Small intestine (tissue), 7 donors: ENCODE data around the gene TANK. TPM values are rescaled to one million over a fixed set of nuclear protein-coding genes. Genes with fewer than 3 reads are reported as not detected.
"Not testable (repeated sequence)": the region's sequence is repeated elsewhere in the genome, so short reads cannot be mapped to it uniquely, and the experiment has no call there.

Experiments used
- DNase-seq, 2 donors: peaks; one replicate each; pipeline versions ENCODE4 v3.0.0 to v3.0.0-alpha.2; 2013
- FAIRE-seq: peaks from 2 replicates; lab custom pipeline; 2012; peaks lifted over from hg19 to GRCh38; lab: Jason Lieb, UNC
- H3K27ac ChIP-seq, 3 donors: one replicate each; pipeline ENCODE4 v1.5.1; 2013; ENCODE audit warnings: low read length in 2 of 3, mild to moderate bottlenecking in 2 of 3, control low read depth in 1 of 3, inconsistent platforms in 1 of 3, low read depth in 1 of 3, moderate library complexity in 1 of 3
- H3K27me3 ChIP-seq, 3 donors: one replicate each; pipeline ENCODE4 v1.6.1; 2013; ENCODE audit warnings: low read length in 3 of 3, inconsistent platforms in 1 of 3; ENCODE audit not compliant: control insufficient read depth in 3 of 3, insufficient read depth in 3 of 3
- H3K36me3 ChIP-seq, 3 donors: one replicate each; pipeline ENCODE4 v1.6.1; 2013; ENCODE audit warnings: low read length in 3 of 3, inconsistent platforms in 1 of 3, low read depth in 1 of 3, mild to moderate bottlenecking in 1 of 3, moderate library complexity in 1 of 3; ENCODE audit not compliant: control insufficient read depth in 3 of 3, insufficient read depth in 2 of 3
- H3K4me1 ChIP-seq, 3 donors: one replicate each; pipeline ENCODE4 v1.6.1; 2013; ENCODE audit warnings: low read length in 2 of 3, inconsistent platforms in 1 of 3, low read depth in 1 of 3, mild to moderate bottlenecking in 1 of 3, moderate library complexity in 1 of 3; ENCODE audit not compliant: control insufficient read depth in 3 of 3, insufficient read depth in 2 of 3
- H3K4me3 ChIP-seq, 3 donors: one replicate each; pipeline ENCODE4 v1.5.1; 2013; ENCODE audit warnings: low read length in 3 of 3, control low read depth in 1 of 3, inconsistent platforms in 1 of 3, low read depth in 1 of 3, mild to moderate bottlenecking in 1 of 3, moderate library complexity in 1 of 3
- H3K9me3 ChIP-seq, 2 donors: one replicate each; pipeline ENCODE4 v1.6.1; 2013; ENCODE audit warnings: low read depth in 1 of 2, low read length in 1 of 2; ENCODE audit not compliant: control insufficient read depth in 2 of 2, insufficient read depth in 1 of 2
- WGBS, 3 donors: extraction: QIAGEN DNeasy Blood & Tissue Kit; methylation state at CpG; one replicate each; pipeline ENCODE4 v1.1.7; 2013; 5-methylcytosine and 5-hydroxymethylcytosine counted together
- polyA plus RNA-seq, 4 donors: library from polyadenylated mRNA; stranded (reverse) in 3 of 4; unstranded in 1 of 4; fragments of 200-250 nt in 3 of 4; fragments of 120-200 nt in 1 of 4; gene quantifications; one replicate each; pipeline versions ENCODE4 v1.2.1 to v1.2.3, GENCODE V29; 2013
- donor health status: healthy with polysubstance abuse.
- donor health status: control.
- donor health status: control.
- donor health status: Bipolar disorder and iron deficiency.
- donor health status: healthy.

TANK gene
- polyA plus RNA-seq, 4 donors: 27.7 to 54.8 (median 37.1) TPM

- FAIRE-seq (no peak), DNase-seq (no peak)
- Histone ChIP-seq H3K36me3 (peaks cover 1 to 15% (median 9%) of the 10 kb centered on the region in 3 donors), H3K4me1 (no peaks in the 10 kb centered on the region), H3K4me3 (no peak overlapping the region), H3K27ac (no peak overlapping the region), H3K9me3 (no peaks in the 10 kb centered on the region), H3K27me3 (no peaks in the 10 kb centered on the region)
- WGBS, 3 donors: 54 to 73% (median 67%) methylated on average over 4 of the region's 4 CpGs
Observed at GRCh38 chr2:161178756-161179155, 18.5 kb downstream of the TANK start.

GRCh38 chr2:161190050-161190449 is 29.8 kb downstream of the TANK start:
- FAIRE-seq: no peak

GRCh38 chr2:161195602-161196001 is 35.4 kb downstream of the TANK start:
- WGBS, 3 donors: 99% methylated on average over 4 of the region's 4 CpGs
- H3K27ac ChIP-seq, H3K4me1 ChIP-seq, H3K4me3 ChIP-seq, FAIRE-seq, H3K9me3 ChIP-seq, DNase-seq, H3K27me3 ChIP-seq: not testable (repeated sequence)
- H3K36me3 ChIP-seq: peaks cover 0 to 13% (median 4%) of the 10 kb centered on the region in 3 donors

More at GRCh38 chr2:161190050-161190449, 29.8 kb downstream of the TANK start:
- Histone ChIP-seq H3K4me1 (no peaks in the 10 kb centered on the region), H3K36me3 (peaks cover 0 to 9% (median 5%) of the 10 kb centered on the region in 3 donors), H3K27ac (no peak overlapping the region), H3K4me3 (no peak overlapping the region), H3K27me3 (no peaks in the 10 kb centered on the region), H3K9me3 (no peaks in the 10 kb centered on the region)
- DNase-seq: no peak

GRCh38 chr2:161199912-161200701 is 39.9 kb downstream of the TANK start:
- peaks cover 0 to 4% (median 0%) of the 10 kb centered on the region in 3 donors for H3K4me1 ChIP-seq
- H3K4me3 ChIP-seq: no peak overlapping the region
- H3K36me3 ChIP-seq: peaks cover 0 to 14% (median 5%) of the 10 kb centered on the region in 3 donors
- no peak overlapping the region for H3K27ac ChIP-seq
- DNase-seq: no peak
- no peaks in the 10 kb centered on the region for H3K9me3 ChIP-seq
- no peaks in the 10 kb centered on the region for H3K27me3 ChIP-seq
- 79 to 92% (median 81%) methylated on average over 4 of the region's 4 CpGs for WGBS, 3 donors
- FAIRE-seq: no peak

GRCh38 chr2:161204846-161205245 is 44.6 kb downstream of the TANK start:
- Histone ChIP-seq H3K36me3 (peaks cover 0 to 6% (median 6%) of the 10 kb centered on the region in 3 donors), H3K27me3 (no peaks in the 10 kb centered on the region), H3K4me3 (no peak overlapping the region), H3K4me1 (peaks cover 0 to 2% (median 0%) of the 10 kb centered on the region in 3 donors), H3K9me3 (no peaks in the 10 kb centered on the region), H3K27ac (no peak overlapping the region)
- FAIRE-seq (no peak), DNase-seq (no peak)
- 88 to 94% (median 92%) methylated on average over 3 of the region's 3 CpGs for WGBS, 3 donors

GRCh38 chr2:161206471-161207032 is 46.3 kb downstream of the TANK start:
- Histone ChIP-seq H3K27me3 (no peaks in the 10 kb centered on the region), H3K9me3 (no peaks in the 10 kb centered on the region), H3K36me3 (peaks cover 0 to 6% (median 6%) of the 10 kb centered on the region in 3 donors), H3K4me3 (no peak overlapping the region), H3K27ac (no peak overlapping the region), H3K4me1 (no peaks in the 10 kb centered on the region)
- 63 to 86% (median 85%) methylated on average over 1 of the region's 1 CpG for WGBS, 3 donors
- FAIRE-seq (peak; percentile 53), DNase-seq (no peak)

GRCh38 chr2:161207941-161208340 is 47.7 kb downstream of the TANK start:
- H3K9me3 ChIP-seq: no peaks in the 10 kb centered on the region
- DNase-seq (no peak), FAIRE-seq (no peak)
- H3K27ac ChIP-seq: no peak overlapping the region
- H3K4me3 ChIP-seq: no peak overlapping the region
- H3K36me3 ChIP-seq: peaks cover 0 to 13% (median 6%) of the 10 kb centered on the region in 3 donors
- WGBS, 3 donors: 79 to 95% (median 90%) methylated on average over 1 of the region's 1 CpG
- H3K27me3 ChIP-seq: no peaks in the 10 kb centered on the region
- H3K4me1 ChIP-seq: no peaks in the 10 kb centered on the region

GRCh38 chr2:161208527-161209139 is 48.4 kb downstream of the TANK start:
- DNase-seq (no peak), FAIRE-seq (no peak)
- Histone ChIP-seq H3K27me3 (no peaks in the 10 kb centered on the region), H3K36me3 (peaks cover 0 to 17% (median 6%) of the 10 kb centered on the region in 3 donors), H3K4me1 (no peaks in the 10 kb centered on the region), H3K9me3 (no peaks in the 10 kb centered on the region), H3K27ac (no peak overlapping the region), H3K4me3 (no peak overlapping the region)
- WGBS, 3 donors: 81 to 92% (median 89%) methylated on average over 4 of the region's 4 CpGs
